ENCODE measurements around the gene COL4A2.

The COL4A2 gene

GRCh38 chr13:110405597-110406450 is 98.7 kb downstream of the COL4A2 start:
- no peaks in the 10 kb centered on the region for H3K79me2 ChIP-seq (ENCODE audit: low read length)
- no peak overlapping the region for H3K9ac ChIP-seq (ENCODE audit: low read length)
- H4K20me1 ChIP-seq (ENCODE audit: insufficient read depth, low read length), result no peaks in the 10 kb centered on the region
- no peak overlapping the region for H3K4me2 ChIP-seq (ENCODE audit: low read depth, low read length)
- no peaks in the 10 kb centered on the region for H3K4me1 ChIP-seq (ENCODE audit: low read length)
- no peaks in the 10 kb centered on the region for H3K27me3 ChIP-seq (replicated peaks; ENCODE audit: insufficient read depth, low read length)
- H3K27ac ChIP-seq (ENCODE audit: low read length), result no peak overlapping the region
- no peaks in the 10 kb centered on the region for H3F3A ChIP-seq (ENCODE audit: insufficient read depth, low read length)
- H3K9me3 ChIP-seq (replicated peaks; ENCODE audit: insufficient read depth, low read length), result no peaks in the 10 kb centered on the region
- no peak overlapping the region for H3K4me3 ChIP-seq (ENCODE audit: low read length)
- no peak for DNase-seq
- no peaks in the 10 kb centered on the region for H3K36me3 ChIP-seq (replicated peaks; ENCODE audit: insufficient read depth, low read length)
- TF ChIP-seq CTCF (IDR thresholded peaks at IDR 0.05; ENCODE audit: low read length), result no peak
- TF ChIP-seq EZH2phosphoT487 (IDR thresholded peaks at IDR 0.05; ENCODE audit: low read length), result no peak
- no peak for TF ChIP-seq EZH2 (optimal IDR thresholded peaks at IDR 0.05; ENCODE audit: low read depth, low read length)
- no peaks in the 10 kb centered on the region for H3K9me2 ChIP-seq (replicated peaks; ENCODE audit: insufficient read depth, low read length)
- H2AFZ ChIP-seq (ENCODE audit: low read length), result no peak overlapping the region

GRCh38 chr13:110407021-110407420 is 99.9 kb downstream of the COL4A2 start:
- H3F3A ChIP-seq (ENCODE audit: insufficient read depth, low read length), result no peaks in the 10 kb centered on the region
- H3K9me2 ChIP-seq (replicated peaks; ENCODE audit: insufficient read depth, low read length), result no peaks in the 10 kb centered on the region
- no peaks in the 10 kb centered on the region for H3K36me3 ChIP-seq (replicated peaks; ENCODE audit: insufficient read depth, low read length)
- no peak overlapping the region for H3K4me2 ChIP-seq (ENCODE audit: low read depth, low read length)
- no peaks in the 10 kb centered on the region for H3K27me3 ChIP-seq (replicated peaks; ENCODE audit: insufficient read depth, low read length)
- no peaks in the 10 kb centered on the region for H3K79me2 ChIP-seq (ENCODE audit: low read length)
- no peaks in the 10 kb centered on the region for H4K20me1 ChIP-seq (ENCODE audit: insufficient read depth, low read length)
- TF ChIP-seq CTCF (IDR thresholded peaks at IDR 0.05; ENCODE audit: low read length) (no peak), EZH2 (optimal IDR thresholded peaks at IDR 0.05; ENCODE audit: low read depth, low read length) (no peak), EZH2phosphoT487 (IDR thresholded peaks at IDR 0.05; ENCODE audit: low read length) (no peak)
- no peak overlapping the region for H2AFZ ChIP-seq (ENCODE audit: low read length)
- no peak overlapping the region for H3K27ac ChIP-seq (ENCODE audit: low read length)
- no peak overlapping the region for H3K4me3 ChIP-seq (ENCODE audit: low read length)
- no peaks in the 10 kb centered on the region for H3K9me3 ChIP-seq (replicated peaks; ENCODE audit: insufficient read depth, low read length)
- no peak overlapping the region for H3K9ac ChIP-seq (ENCODE audit: low read length)
- H3K4me1 ChIP-seq (ENCODE audit: low read length), result no peaks in the 10 kb centered on the region
- DNase-seq, result no peak

DNA sequence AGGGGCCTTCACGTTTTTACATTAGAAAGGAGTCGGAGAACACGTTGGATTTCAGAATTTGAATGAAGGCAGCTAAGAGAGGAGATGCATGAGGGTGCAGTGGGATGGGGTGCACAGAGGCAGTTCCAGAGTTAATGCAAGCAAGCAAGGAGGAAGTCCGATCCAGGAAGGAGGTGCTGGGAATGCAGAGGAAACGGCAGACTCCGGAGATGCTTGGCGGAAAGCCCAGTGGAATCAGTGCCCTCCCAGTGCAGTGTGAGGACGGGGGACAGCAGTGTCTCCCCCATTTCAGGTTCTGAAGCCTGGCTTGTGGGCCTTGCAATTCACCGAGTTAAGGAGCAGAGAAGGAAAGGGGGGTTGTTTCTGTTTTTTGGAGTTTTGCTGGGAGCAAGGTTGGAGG is 100.4 kb downstream of the COL4A2 start:
- H3K9me2 ChIP-seq (replicated peaks; ENCODE audit: insufficient read depth, low read length), result no peaks in the 10 kb centered on the region
- TF ChIP-seq EZH2phosphoT487 (IDR thresholded peaks at IDR 0.05; ENCODE audit: low read length) (no peak), CTCF (IDR thresholded peaks at IDR 0.05; ENCODE audit: low read length) (no peak), EZH2 (optimal IDR thresholded peaks at IDR 0.05; ENCODE audit: low read depth, low read length) (no peak)
- no peaks in the 10 kb centered on the region for H3K79me2 ChIP-seq (ENCODE audit: low read length)
- no peaks in the 10 kb centered on the region for H3K9me3 ChIP-seq (replicated peaks; ENCODE audit: insufficient read depth, low read length)
- no peaks in the 10 kb centered on the region for H3K4me1 ChIP-seq (ENCODE audit: low read length)
- no peak overlapping the region for H2AFZ ChIP-seq (ENCODE audit: low read length)
- no peak for DNase-seq
- no peak overlapping the region for H3K9ac ChIP-seq (ENCODE audit: low read length)
- no peak overlapping the region for H3K4me2 ChIP-seq (ENCODE audit: low read depth, low read length)
- H3K27ac ChIP-seq (ENCODE audit: low read length), result no peak overlapping the region
- no peak overlapping the region for H3K4me3 ChIP-seq (ENCODE audit: low read length)
- H4K20me1 ChIP-seq (ENCODE audit: insufficient read depth, low read length), result no peaks in the 10 kb centered on the region
- no peaks in the 10 kb centered on the region for H3K27me3 ChIP-seq (replicated peaks; ENCODE audit: insufficient read depth, low read length)
- H3K36me3 ChIP-seq (replicated peaks; ENCODE audit: insufficient read depth, low read length), result no peaks in the 10 kb centered on the region
- H3F3A ChIP-seq (ENCODE audit: insufficient read depth, low read length), result no peaks in the 10 kb centered on the region

All from MM.1S (cell line).